Body of pancreas (tissue), 2 donors: ENCODE data around the gene LRRC28. TPM values are rescaled to one million over a fixed set of nuclear protein-coding genes. Genes with fewer than 3 reads are reported as not detected.

Experiments used
- total RNA-seq, 2 donors: library from RNA; depleted of rRNA; stranded (reverse); fragments of >200 nt; gene quantifications; one replicate each; pipeline ENCODE4 v1.1.0, GENCODE V29; 2016

Gene LRRC28
- total RNA-seq, 2 donors from 2014 or later = 13.0 to 59.3 TPM

Other genes with a start within 250 kb of the LRRC28 start
- gene PGPEP1L, start 243.7 kb upstream of the LRRC28 start, total RNA-seq = not detected
- gene SYNM, start 146.4 kb upstream of the LRRC28 start, total RNA-seq = 1 to 10 TPM; 5.7 to 8.2 TPM
- 10 to 100 TPM in 1 of 2 donors, 1 to 10 TPM in 1; 6.2 to 26.4 TPM for gene TTC23, start 1.9 kb upstream of the LRRC28 start, total RNA-seq